HL-60 (cell line): ENCODE results near the gene MRE11.

ENCODE experiments used
- DNase-seq, 2 experiments: peaks; one replicate each; pipeline ENCODE4 v3.0.0-alpha.2; 2010 to 2020; ENCODE audit warnings: low read depth in 1 of 2, low spot score in 1 of 2
- H3K27ac ChIP-seq: fragments of 250-450 bp; sonication (Bioruptor Pico); replicated peaks from 2 replicates; pipeline ENCODE4 v1.5.1; 2020; ENCODE audit warnings: mild to moderate bottlenecking, moderate library complexity
- H3K27me3 ChIP-seq: fragments of 250-450 bp; sonication (Bioruptor Pico); 2 replicates; pipeline ENCODE4 v1.5.1; 2021; ENCODE audit warnings: mild to moderate bottlenecking, moderate library complexity; ENCODE audit not compliant: insufficient read depth, poor library complexity, severe bottlenecking
- H3K4me3 ChIP-seq: replicated peaks from 2 replicates; pipeline ENCODE4 v1.5.1; 2011; ENCODE audit warnings: mild to moderate bottlenecking, control low read depth, low read length; ENCODE audit not compliant: insufficient read depth
- GABPA ChIP-seq: IDR thresholded peaks from 2 replicates; pipeline ENCODE4 v1.6.1; 2012; ENCODE audit warnings: low read depth
- POLR2AphosphoS5 ChIP-seq: IDR thresholded peaks from 2 replicates; pipeline ENCODE4 v1.6.1; 2012; ENCODE audit warnings: low read depth
- SPI1 ChIP-seq: IDR thresholded peaks from 2 replicates; pipeline ENCODE4 v1.6.1; 2012; ENCODE audit warnings: low read depth, mild to moderate bottlenecking, borderline replicate concordance
- TF ChIP-seq, protein P1 (sequence below): IDR thresholded peaks from one replicate; pipeline ENCODE4 v1.5.1; 2011; ENCODE audit warnings: low read length, control low read depth, inconsistent platforms; ENCODE audit not compliant: insufficient read depth
- TF ChIP-seq, protein P2 (sequence below): IDR thresholded peaks from 2 replicates; pipeline ENCODE4 v1.6.1; 2012; ENCODE audit warnings: low read depth; ENCODE audit not compliant: insufficient replicate concordance

Gene MRE11

DNA sequence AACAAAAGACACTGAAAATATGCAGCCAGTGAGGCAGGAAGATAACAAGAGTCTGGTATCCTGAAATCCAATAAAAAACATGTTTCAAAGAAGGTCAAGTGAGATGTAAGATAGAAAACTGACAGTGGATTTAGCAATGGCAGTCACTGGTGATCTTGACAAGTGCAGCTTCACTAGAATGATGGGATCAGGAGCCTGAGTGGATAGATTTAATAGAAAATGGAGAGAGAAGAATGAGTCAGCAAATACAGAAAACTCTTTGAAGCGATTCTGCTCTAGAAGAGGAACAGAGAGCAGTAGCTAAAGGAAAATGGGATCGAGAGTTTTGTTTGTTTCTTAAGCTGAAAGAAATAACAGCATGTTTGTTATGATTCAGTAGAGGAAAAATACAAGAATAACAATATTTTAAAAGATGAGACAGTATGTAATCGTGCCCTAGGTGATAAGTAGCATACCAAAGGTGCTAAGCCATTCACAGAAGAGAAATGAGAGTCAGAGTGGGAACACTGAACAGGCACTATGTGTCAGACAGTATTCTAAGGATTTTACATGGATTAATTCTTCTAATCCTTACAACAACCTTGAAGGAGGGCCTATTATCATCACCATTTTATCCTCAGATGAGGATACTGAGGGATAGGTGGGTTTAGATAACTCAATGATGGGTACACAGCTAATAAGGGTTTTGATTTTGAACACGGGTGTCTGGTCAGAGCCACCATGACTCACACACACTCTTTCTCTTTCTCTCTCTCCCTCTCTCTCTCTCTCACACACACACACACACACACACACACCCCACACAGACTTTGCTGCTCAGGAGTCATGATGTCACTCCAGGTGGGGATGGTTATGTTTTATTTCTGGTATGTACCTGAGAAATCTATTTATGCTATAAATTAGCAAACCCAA lies 36.3 kb downstream of the MRE11 start:
- H3K4me3 ChIP-seq: no peak overlapping the region
- H3K27ac ChIP-seq: no peak overlapping the region
- H3K27me3 ChIP-seq: no peaks in the 10 kb centered on the region
- no peak for DNase-seq
- TF ChIP-seq GABPA (no peak), SPI1 (no peak), POLR2AphosphoS5 (no peak)
- TF ChIP-seq, protein P1, sequence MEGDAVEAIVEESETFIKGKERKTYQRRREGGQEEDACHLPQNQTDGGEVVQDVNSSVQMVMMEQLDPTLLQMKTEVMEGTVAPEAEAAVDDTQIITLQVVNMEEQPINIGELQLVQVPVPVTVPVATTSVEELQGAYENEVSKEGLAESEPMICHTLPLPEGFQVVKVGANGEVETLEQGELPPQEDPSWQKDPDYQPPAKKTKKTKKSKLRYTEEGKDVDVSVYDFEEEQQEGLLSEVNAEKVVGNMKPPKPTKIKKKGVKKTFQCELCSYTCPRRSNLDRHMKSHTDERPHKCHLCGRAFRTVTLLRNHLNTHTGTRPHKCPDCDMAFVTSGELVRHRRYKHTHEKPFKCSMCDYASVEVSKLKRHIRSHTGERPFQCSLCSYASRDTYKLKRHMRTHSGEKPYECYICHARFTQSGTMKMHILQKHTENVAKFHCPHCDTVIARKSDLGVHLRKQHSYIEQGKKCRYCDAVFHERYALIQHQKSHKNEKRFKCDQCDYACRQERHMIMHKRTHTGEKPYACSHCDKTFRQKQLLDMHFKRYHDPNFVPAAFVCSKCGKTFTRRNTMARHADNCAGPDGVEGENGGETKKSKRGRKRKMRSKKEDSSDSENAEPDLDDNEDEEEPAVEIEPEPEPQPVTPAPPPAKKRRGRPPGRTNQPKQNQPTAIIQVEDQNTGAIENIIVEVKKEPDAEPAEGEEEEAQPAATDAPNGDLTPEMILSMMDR: no peak
- TF ChIP-seq, protein P2, sequence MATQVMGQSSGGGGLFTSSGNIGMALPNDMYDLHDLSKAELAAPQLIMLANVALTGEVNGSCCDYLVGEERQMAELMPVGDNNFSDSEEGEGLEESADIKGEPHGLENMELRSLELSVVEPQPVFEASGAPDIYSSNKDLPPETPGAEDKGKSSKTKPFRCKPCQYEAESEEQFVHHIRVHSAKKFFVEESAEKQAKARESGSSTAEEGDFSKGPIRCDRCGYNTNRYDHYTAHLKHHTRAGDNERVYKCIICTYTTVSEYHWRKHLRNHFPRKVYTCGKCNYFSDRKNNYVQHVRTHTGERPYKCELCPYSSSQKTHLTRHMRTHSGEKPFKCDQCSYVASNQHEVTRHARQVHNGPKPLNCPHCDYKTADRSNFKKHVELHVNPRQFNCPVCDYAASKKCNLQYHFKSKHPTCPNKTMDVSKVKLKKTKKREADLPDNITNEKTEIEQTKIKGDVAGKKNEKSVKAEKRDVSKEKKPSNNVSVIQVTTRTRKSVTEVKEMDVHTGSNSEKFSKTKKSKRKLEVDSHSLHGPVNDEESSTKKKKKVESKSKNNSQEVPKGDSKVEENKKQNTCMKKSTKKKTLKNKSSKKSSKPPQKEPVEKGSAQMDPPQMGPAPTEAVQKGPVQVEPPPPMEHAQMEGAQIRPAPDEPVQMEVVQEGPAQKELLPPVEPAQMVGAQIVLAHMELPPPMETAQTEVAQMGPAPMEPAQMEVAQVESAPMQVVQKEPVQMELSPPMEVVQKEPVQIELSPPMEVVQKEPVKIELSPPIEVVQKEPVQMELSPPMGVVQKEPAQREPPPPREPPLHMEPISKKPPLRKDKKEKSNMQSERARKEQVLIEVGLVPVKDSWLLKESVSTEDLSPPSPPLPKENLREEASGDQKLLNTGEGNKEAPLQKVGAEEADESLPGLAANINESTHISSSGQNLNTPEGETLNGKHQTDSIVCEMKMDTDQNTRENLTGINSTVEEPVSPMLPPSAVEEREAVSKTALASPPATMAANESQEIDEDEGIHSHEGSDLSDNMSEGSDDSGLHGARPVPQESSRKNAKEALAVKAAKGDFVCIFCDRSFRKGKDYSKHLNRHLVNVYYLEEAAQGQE: no peak

DNA sequence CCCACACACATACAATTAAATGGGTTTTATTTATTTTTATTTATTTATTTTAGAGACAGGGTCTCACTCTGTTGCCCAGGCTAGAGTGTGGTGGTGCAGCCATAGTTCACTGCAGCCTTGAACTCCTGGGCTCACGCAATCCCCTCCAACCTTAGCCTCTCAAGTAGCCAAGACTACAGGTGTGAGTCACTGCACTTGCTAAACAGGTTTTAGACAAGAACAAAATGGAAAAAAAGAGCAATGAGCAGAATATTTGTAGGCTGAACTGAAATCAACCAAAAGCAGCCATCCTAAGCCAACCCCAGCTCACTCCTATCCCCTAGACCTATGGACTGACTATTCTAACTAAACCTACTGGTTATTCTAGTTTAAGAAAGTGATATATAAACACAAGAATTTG lies 37.8 kb downstream of the MRE11 start:
- H3K27me3 ChIP-seq: no peaks in the 10 kb centered on the region
- no peak overlapping the region for H3K27ac ChIP-seq
- no peak overlapping the region for H3K4me3 ChIP-seq
- no peak for TF ChIP-seq GABPA
- TF ChIP-seq SPI1: no peak
- TF ChIP-seq POLR2AphosphoS5: no peak
- TF ChIP-seq, protein P1: no peak
- no peak for DNase-seq

DNA sequence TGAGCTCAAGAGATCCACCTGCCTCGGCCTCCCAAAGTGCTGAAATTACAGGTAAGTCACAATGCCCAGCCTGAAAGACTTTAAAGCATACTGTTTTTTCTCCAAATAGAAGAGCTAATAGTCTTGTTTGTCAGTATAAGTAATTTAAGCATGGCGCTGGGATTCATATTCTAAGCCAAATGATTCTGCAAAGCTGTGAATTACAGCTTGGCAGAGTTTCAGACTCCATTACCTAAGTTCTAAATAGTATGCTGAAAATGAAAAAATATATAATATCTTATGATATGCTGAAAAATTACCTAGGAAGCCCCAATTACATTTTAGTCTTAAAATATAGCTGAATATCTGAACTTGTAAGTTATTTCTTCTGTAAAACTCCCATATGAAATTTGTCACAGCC lies 39.3 kb downstream of the MRE11 start:
- H3K27me3 ChIP-seq: no peaks in the 10 kb centered on the region
- no peak overlapping the region for H3K27ac ChIP-seq
- DNase-seq: no peak
- TF ChIP-seq, protein P1: no peak
- TF ChIP-seq GABPA (no peak), POLR2AphosphoS5 (no peak), SPI1 (no peak)
- TF ChIP-seq, protein P2: no peak
- no peak overlapping the region for H3K4me3 ChIP-seq

DNA sequence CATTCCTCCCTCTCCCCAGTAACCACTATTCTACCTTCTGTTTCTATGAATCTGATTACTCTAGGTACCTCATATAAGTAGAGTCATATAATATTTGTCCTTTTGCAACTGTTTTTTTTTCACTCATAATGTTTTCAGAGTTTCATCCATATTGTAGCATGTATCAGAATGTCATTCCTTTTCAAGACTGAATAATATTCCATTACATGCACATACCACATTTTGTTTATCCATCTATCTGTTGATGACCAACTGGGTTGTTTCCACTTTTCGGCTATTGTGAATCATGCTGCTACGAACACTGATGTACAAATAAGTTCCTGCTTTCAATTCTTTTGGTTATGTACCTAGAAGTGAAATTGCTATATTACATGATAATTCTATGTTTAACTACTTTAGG lies 40.7 kb downstream of the MRE11 start:
- TF ChIP-seq POLR2AphosphoS5: no peak
- TF ChIP-seq, protein P2: no peak
- TF ChIP-seq, protein P1: no peak
- TF ChIP-seq SPI1: no peak
- no peak for TF ChIP-seq GABPA

More for the DNA sequence above, 40.7 kb downstream of the MRE11 start:
- no peak overlapping the region for H3K4me3 ChIP-seq
- no peaks in the 10 kb centered on the region for H3K27me3 ChIP-seq
- no peak overlapping the region for H3K27ac ChIP-seq
- no peak for DNase-seq
